Non-pigmented ciliary epithelial cell (primary cell): ENCODE data around the gene PRRT1.
"Not testable (repeated sequence)": the region's sequence is repeated elsewhere in the genome, so short reads cannot be mapped to it uniquely, and the experiment has no call there.

Source experiments
- DNase-seq: peaks from one replicate; pipeline ENCODE4 v3.0.0-alpha.2; 2010; ENCODE audit warnings: low read depth

PRRT1 gene

DNA sequence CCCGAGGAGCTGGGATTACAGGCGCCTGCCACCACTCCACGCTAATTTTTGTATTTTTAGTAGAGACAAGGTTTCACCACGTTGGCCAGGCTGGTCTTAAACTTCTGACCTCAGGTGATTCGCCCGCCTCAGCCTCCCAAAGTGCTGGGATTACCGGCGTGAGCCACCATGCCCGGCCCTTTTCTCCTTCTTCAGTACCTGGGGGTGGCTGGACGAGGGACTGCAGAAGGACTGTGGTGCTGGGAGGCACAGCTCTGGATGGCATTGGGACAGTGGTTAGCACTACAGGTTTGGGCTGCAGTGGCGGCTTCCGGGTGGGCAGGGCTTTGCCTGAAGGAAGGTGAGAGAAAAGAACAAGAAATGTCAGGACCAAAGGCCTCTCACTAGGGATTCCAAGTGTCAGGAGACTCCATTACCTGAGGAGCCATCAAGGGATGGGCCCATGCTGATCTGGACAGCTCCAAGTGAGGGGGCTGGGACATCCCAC lies 31.1 kb downstream of the PRRT1 start:
- DNase-seq, result no peak

DNA sequence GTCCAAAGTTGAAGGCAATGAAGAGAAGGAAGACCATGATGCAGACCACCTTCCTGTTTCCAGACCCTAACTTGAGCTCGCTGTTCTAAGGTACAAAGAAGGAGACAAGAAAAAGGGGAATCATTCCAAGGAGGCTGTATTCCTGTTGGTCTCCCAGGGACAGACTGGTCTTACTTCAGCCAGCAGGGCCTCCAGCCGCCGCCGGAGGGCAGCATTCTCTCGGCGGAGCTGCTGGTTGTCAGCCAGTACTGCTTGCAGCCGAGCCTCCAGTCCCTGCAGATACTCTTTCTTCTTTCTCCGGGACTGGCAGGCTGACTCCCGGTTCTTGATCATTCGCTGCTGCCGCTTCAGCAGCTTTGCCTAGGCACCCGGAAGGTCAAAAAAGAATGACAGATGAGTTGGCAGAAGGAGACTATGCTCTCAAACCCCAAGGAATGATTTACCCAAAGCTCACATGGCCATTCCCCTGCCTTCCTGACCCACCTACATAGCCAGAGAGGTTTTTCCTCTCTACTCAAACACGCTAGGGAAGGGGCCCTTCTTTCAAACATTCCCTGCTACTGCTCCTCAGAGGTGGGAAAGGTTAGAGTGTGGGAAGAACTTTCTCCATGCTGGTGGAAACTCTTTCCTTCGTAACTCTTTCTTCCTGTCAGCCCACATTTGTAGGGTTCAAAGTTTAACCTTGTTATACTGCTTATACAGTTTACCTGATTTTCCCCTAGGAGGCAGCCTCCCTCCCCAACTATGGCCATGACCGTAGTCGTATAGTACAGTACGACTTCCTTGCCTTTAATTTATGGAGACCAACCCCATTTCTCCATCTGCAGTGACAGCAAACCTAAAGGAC lies 32.7 kb downstream of the PRRT1 start:
- peak; percentile 44 for DNase-seq

GRCh38 chr6:32117461-32117860 lies 34.3 kb downstream of the PRRT1 start:
- DNase-seq, result no peak

GRCh38 chr6:32116674-32117073 lies 35.1 kb downstream of the PRRT1 start:
- no peak for DNase-seq

DNA sequence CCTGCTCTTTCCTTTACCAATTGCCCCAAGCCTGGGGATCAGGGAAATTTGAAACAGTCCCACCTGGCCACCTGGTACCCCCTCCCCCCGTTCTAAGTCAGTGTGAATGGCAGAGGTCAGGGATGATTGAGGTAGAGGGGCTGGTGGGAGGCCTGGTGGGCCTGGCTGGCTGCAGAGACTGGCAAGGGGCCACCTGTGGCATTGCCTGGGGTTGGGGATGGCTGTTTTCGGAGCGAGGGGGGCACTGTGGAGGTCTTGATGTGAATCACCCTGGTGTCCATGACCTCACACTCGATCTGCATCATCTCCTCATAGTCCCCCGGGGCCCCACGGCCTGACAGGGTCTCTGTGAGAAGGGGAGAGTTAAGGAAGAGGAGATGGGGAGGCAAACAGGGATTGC lies 36.1 kb downstream of the PRRT1 start:
- no peak for DNase-seq

DNA sequence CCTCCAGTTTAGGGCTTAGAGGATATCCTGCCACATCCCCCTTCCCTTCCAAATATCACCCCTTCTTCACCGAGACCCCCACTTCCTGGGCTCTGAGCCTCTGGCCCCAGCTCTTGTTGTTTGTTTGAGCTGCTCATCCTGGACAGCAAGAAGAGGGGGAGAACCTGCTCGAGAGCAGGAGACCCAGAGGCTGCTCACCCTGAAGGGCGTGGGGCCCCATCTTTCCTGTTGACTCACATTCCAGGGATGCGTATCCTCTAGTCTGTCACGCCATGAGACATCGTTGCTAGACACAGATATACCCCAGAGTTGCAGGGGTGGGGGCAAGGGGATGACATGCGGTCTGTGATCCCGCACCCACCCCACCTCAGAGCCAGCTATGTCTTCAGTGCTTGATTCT lies 36.9 kb downstream of the PRRT1 start:
- DNase-seq, result no peak

GRCh38 chr6:32113386-32114352 lies 38.1 kb downstream of the PRRT1 start:
- peak; percentile 24 for DNase-seq

DNA sequence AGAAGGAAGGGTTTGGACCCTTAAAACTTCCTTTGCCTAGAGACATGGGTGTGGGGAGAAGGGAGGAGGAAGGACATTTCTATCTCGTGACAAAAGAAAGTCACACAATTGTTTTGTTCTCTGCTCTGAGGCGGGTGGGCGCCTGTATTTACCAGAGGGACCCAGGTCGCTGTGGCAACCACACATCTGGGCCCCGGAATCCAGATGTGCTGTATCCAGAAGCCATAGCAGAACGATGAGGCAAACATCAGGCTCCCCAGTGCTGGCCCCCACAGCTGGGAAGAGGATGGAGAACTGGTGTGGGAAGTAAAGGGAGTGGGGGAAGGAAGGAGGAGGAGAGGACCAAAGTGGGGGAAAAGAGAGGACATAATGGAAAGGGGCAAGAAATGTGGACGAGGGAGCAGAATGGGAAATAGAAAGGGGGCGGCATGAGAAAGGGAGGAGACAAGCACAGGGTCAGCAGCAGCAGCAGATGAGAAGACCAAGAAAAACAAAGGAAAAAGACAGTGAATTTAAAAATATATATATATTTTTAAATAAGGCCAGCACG lies 39.2 kb downstream of the PRRT1 start:
- no peak for DNase-seq

- DNase-seq, result no peak
Observed at GRCh38 chr6:32111424-32112066, 40.2 kb downstream of the PRRT1 start.

- DNase-seq, result no peak
Observed at GRCh38 chr6:32110632-32111031, 41.1 kb downstream of the PRRT1 start.

GRCh38 chr6:32109765-32110160 lies 42.0 kb downstream of the PRRT1 start:
- DNase-seq, result no peak

DNA sequence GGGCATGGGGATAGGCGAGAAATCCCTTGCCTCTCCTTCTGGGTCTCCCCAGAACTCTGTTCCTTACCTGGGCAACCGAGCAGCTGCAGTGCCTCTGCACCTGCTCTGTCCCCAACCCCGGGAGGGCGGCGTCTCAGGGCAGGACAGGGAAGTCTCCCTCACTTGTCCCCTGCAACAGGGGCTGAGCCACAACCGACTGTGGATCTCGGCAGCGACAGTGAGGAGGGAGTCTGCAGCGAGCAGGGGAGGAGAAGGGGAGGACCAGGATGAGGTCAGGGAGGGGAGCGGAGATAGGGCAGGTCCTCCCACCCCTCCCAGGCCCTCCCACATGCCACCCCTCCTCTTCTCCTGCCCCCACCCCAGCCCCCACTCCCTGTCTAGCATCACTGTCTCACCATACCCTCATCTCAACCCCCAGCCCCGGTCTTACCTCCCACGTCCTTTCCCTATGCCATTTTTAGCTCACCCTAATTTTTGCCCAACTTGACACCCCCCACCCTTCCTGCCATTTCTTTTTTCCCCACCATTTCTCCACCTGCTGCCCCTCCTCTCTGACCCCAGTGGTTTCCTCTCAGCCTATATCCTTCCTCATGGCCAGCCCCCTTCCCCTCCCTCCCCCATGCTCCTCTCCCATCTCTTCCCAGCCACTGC lies 42.5 kb downstream of the PRRT1 start, which contains the start of gene TNXB:
TNXB (minus strand) TSS at position 225 of the 651 bp plus-strand sequence. CDS start 11,140 bp downstream, outside the sequence.
- DNase-seq, result no peak

- no peak for DNase-seq
Observed at GRCh38 chr6:32108727-32109113, 43.0 kb downstream of the PRRT1 start.

DNA sequence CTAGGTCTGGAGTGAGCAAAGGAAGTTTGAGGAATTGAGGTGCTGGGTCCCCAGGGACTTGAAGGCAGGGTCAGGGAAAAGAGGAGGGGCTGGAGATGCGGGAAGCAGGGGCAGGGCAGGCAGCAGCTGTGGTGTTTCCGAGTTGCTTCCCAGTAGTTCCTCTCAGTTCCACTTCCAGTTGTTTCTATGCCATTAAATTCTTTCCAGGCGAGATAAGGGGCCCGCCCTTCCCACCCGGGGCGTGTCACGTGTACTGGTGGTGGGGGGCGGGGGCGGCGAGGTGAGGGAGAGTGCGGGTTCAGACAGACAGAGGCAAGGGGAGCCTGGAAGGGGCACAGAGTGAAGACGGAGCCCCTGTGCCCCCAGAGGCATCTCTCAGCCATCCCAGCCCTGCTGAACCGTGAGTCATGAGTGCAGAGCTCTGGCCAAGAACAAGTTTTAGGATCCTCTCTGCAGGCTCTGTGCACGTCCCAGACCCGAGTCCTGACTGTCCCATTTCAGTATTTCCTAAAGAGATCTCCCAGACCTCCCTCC lies 43.6 kb downstream of the PRRT1 start:
- DNase-seq, result no peak

GRCh38 chr6:32107406-32107805 lies 44.3 kb downstream of the PRRT1 start:
- no peak for DNase-seq

- DNase-seq, result no peak
Observed at GRCh38 chr6:32105433-32105832, 46.3 kb downstream of the PRRT1 start.

DNA sequence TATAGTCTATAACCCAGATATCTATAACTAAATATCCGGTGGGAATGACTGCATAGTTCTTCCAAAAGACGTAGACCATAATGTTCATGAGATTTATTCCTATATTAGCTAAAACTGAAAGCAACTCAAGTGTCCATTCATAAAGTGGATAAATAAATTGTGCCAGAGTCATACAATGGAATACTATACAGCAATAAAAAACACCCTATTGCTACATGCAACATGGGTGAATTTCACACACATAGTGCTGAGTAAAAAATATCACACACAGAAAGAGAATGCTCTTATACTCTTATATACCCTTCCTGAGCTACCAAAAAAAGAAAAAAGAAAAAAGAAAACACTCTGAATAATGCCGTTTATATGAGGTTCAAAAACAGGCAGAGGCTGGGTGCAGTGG lies 49.5 kb downstream of the PRRT1 start:
- DNase-seq, result no peak

DNA sequence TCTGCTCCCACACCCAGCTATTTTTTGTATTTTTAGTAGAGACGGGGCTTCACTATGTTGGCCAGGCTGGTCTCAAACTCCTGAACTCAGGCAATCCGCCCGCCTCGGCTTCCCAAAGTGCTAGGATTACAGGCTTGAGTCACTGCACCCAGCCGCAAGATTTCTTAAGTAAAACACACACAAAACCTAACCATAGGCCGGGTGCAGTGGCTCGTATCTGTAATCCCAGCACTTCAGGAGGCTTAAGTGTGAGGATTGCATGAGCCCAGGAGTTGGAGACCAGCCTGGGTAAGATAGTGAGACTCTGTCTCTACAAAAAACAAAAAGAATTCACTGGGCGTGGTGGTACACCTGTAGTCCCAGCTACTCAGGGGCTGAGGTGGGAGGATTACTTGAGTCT lies 51.5 kb downstream of the PRRT1 start:
- not testable (repeated sequence) for DNase-seq
